SK-N-SH treated with all-trans-retinoic acid at 6 μM for 48 hours (cell line): Measurements from ENCODE around the gene CAMTA2.

Experiments used
- ATAC-seq: fragments of 200-7000 bp; cut with Tn5 transposase; 3 replicates; pipeline ENCODE4 v1.9.1; 2020; ENCODE audit warnings: mild to moderate bottlenecking, moderate library complexity
- ARNTL ChIP-seq: fragments of 450-650 bp; formaldehyde crosslinking; IDR thresholded peaks from 2 replicates; pipeline ENCODE4 v1.5.0; 2020; ENCODE audit warnings: low read depth, mild to moderate bottlenecking, moderate library complexity, borderline replicate concordance
- BACH2 ChIP-seq: fragments of 250-450 bp; sonication (Bioruptor Pico); IDR thresholded peaks from 2 replicates; pipeline ENCODE4 v1.9.0; 2021; ENCODE audit warnings: mild to moderate bottlenecking, borderline replicate concordance
- CSDC2 ChIP-seq: fragments of 250-450 bp; sonication (Bioruptor Pico); IDR thresholded peaks from 2 replicates; pipeline ENCODE4 v1.5.0; 2020; ENCODE audit warnings: mild to moderate bottlenecking, moderate library complexity
- ESRRG ChIP-seq: fragments of 250-450 bp; sonication (Bioruptor Pico); IDR thresholded peaks from 2 replicates; pipeline ENCODE4 v1.6.1; 2021; ENCODE audit warnings: mild to moderate bottlenecking
- GLIS3 ChIP-seq: fragments of 250-450 bp; sonication (Bioruptor Pico); IDR thresholded peaks from 2 replicates; pipeline ENCODE4 v1.5.0; 2020; ENCODE audit warnings: mild to moderate bottlenecking, moderate library complexity
- ISL1 ChIP-seq: fragments of 250-450 bp; sonication (Bioruptor Pico); IDR thresholded peaks from 2 replicates; pipeline ENCODE4 v2.1.2; 2022; ENCODE audit warnings: mild to moderate bottlenecking, moderate library complexity
- OSR1 ChIP-seq: fragments of 250-450 bp; sonication (Bioruptor Pico); IDR thresholded peaks from 2 replicates; pipeline ENCODE4 v1.8.0; 2022; ENCODE audit warnings: moderate library complexity, mild to moderate bottlenecking, inconsistent platforms
- PPARA ChIP-seq: fragments of 250-450 bp; sonication (Bioruptor Pico); IDR thresholded peaks from 2 replicates; pipeline ENCODE4 v1.5.0; 2020; ENCODE audit warnings: mild to moderate bottlenecking, borderline replicate concordance
- RARB ChIP-seq: fragments of 250-450 bp; sonication (Bioruptor Pico); IDR thresholded peaks from 2 replicates; pipeline ENCODE4 v1.8.0; 2021; ENCODE audit warnings: mild to moderate bottlenecking, moderate library complexity
- TOX ChIP-seq: fragments of 250-450 bp; sonication (Bioruptor Pico); IDR thresholded peaks from 2 replicates; pipeline ENCODE4 v1.8.0; 2021; ENCODE audit warnings: mild to moderate bottlenecking, moderate library complexity, borderline replicate concordance
- ZNF565 ChIP-seq: fragments of 450-650 bp; formaldehyde crosslinking; conservative IDR thresholded peaks from 2 replicates; pipeline ENCODE4 v1.5.0; 2020; ENCODE audit warnings: low read depth, mild to moderate bottlenecking, moderate library complexity
- ZNF8 ChIP-seq: fragments of 450-650 bp; formaldehyde crosslinking; IDR thresholded peaks from 2 replicates; pipeline ENCODE4 v1.5.0; 2020; ENCODE audit warnings: mild to moderate bottlenecking, moderate library complexity
- TF ChIP-seq, protein P1 (sequence below): fragments of 250-450 bp; sonication (Bioruptor Pico); IDR thresholded peaks from 2 replicates; pipeline ENCODE4 v1.5.1; 2021; ENCODE audit warnings: mild to moderate bottlenecking, moderate library complexity
- TF ChIP-seq, protein P2 (sequence below): fragments of 250-450 bp; sonication (Bioruptor Pico); IDR thresholded peaks from 2 replicates; pipeline ENCODE4 v1.5.0; 2020; ENCODE audit warnings: mild to moderate bottlenecking, moderate library complexity
- TF ChIP-seq, protein P3 (sequence below): fragments of 250-450 bp; sonication (Bioruptor Pico); IDR thresholded peaks from 2 replicates; pipeline ENCODE4 v1.5.1; 2020; ENCODE audit warnings: low read depth, mild to moderate bottlenecking, moderate library complexity
- TF ChIP-seq, protein P4 (sequence below): fragments of 250-450 bp; sonication (Bioruptor Pico); IDR thresholded peaks from 2 replicates; pipeline ENCODE4 v1.8.0; 2020; ENCODE audit warnings: mild to moderate bottlenecking, moderate library complexity, borderline replicate concordance
- TF ChIP-seq, protein P5 (sequence below): fragments of 250-450 bp; sonication (Bioruptor Pico); IDR thresholded peaks from 2 replicates; pipeline ENCODE4 v1.8.0; 2021; ENCODE audit warnings: low read depth, mild to moderate bottlenecking, moderate library complexity, borderline replicate concordance

CAMTA2 gene

DNA sequence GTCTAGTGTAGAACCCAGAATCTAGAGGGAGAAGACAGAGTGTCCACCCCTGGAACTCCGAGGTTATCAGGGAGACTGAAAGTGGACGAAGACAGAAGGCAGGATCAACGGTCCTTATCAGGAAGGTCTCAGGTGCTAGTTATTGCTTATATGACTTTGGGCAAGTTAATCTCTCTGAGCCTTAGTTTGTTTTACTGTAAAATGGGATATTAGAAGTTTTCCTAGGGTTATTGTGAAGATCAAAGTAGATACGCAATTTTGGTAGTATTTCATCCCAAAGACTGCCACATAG is 46.2 kb downstream of the CAMTA2 start:
- ATAC-seq, result no peak
- TF ChIP-seq, protein P1, sequence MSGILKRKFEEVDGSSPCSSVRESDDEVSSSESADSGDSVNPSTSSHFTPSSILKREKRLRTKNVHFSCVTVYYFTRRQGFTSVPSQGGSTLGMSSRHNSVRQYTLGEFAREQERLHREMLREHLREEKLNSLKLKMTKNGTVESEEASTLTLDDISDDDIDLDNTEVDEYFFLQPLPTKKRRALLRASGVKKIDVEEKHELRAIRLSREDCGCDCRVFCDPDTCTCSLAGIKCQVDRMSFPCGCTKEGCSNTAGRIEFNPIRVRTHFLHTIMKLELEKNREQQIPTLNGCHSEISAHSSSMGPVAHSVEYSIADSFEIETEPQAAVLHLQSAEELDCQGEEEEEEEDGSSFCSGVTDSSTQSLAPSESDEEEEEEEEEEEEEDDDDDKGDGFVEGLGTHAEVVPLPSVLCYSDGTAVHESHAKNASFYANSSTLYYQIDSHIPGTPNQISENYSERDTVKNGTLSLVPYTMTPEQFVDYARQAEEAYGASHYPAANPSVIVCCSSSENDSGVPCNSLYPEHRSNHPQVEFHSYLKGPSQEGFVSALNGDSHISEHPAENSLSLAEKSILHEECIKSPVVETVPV (CRISPR knock-in tag), result no peak
- TF ChIP-seq CSDC2 (CRISPR knock-in tag) (no peak), ZNF8 (CRISPR knock-in tag) (no peak), GLIS3 (CRISPR knock-in tag) (no peak), TOX (CRISPR knock-in tag) (no peak), ARNTL (no peak), BACH2 (no peak), PPARA (CRISPR knock-in tag) (no peak)
- TF ChIP-seq, protein P2, sequence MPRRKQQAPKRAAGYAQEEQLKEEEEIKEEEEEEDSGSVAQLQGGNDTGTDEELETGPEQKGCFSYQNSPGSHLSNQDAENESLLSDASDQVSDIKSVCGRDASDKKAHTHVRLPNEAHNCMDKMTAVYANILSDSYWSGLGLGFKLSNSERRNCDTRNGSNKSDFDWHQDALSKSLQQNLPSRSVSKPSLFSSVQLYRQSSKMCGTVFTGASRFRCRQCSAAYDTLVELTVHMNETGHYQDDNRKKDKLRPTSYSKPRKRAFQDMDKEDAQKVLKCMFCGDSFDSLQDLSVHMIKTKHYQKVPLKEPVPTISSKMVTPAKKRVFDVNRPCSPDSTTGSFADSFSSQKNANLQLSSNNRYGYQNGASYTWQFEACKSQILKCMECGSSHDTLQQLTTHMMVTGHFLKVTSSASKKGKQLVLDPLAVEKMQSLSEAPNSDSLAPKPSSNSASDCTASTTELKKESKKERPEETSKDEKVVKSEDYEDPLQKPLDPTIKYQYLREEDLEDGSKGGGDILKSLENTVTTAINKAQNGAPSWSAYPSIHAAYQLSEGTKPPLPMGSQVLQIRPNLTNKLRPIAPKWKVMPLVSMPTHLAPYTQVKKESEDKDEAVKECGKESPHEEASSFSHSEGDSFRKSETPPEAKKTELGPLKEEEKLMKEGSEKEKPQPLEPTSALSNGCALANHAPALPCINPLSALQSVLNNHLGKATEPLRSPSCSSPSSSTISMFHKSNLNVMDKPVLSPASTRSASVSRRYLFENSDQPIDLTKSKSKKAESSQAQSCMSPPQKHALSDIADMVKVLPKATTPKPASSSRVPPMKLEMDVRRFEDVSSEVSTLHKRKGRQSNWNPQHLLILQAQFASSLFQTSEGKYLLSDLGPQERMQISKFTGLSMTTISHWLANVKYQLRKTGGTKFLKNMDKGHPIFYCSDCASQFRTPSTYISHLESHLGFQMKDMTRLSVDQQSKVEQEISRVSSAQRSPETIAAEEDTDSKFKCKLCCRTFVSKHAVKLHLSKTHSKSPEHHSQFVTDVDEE (CRISPR knock-in tag), result no peak
- TF ChIP-seq, protein P3, sequence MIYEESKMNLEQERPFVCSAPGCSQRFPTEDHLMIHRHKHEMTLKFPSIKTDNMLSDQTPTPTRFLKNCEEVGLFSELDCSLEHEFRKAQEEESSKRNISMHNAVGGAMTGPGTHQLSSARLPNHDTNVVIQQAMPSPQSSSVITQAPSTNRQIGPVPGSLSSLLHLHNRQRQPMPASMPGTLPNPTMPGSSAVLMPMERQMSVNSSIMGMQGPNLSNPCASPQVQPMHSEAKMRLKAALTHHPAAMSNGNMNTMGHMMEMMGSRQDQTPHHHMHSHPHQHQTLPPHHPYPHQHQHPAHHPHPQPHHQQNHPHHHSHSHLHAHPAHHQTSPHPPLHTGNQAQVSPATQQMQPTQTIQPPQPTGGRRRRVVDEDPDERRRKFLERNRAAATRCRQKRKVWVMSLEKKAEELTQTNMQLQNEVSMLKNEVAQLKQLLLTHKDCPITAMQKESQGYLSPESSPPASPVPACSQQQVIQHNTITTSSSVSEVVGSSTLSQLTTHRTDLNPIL, result no peak
- TF ChIP-seq, protein P4, sequence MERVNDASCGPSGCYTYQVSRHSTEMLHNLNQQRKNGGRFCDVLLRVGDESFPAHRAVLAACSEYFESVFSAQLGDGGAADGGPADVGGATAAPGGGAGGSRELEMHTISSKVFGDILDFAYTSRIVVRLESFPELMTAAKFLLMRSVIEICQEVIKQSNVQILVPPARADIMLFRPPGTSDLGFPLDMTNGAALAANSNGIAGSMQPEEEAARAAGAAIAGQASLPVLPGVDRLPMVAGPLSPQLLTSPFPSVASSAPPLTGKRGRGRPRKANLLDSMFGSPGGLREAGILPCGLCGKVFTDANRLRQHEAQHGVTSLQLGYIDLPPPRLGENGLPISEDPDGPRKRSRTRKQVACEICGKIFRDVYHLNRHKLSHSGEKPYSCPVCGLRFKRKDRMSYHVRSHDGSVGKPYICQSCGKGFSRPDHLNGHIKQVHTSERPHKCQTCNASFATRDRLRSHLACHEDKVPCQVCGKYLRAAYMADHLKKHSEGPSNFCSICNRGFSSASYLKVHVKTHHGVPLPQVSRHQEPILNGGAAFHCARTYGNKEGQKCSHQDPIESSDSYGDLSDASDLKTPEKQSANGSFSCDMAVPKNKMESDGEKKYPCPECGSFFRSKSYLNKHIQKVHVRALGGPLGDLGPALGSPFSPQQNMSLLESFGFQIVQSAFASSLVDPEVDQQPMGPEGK (CRISPR knock-in tag), result no peak
- TF ChIP-seq, protein P5, sequence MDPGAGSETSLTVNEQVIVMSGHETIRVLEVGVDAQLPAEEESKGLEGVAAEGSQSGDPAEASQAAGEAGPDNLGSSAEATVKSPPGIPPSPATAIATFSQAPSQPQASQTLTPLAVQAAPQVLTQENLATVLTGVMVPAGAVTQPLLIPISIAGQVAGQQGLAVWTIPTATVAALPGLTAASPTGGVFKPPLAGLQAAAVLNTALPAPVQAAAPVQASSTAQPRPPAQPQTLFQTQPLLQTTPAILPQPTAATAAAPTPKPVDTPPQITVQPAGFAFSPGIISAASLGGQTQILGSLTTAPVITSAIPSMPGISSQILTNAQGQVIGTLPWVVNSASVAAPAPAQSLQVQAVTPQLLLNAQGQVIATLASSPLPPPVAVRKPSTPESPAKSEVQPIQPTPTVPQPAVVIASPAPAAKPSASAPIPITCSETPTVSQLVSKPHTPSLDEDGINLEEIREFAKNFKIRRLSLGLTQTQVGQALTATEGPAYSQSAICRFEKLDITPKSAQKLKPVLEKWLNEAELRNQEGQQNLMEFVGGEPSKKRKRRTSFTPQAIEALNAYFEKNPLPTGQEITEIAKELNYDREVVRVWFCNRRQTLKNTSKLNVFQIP (CRISPR knock-in tag), result no peak
- TF ChIP-seq, all 23 proteins: peak for 0

DNA sequence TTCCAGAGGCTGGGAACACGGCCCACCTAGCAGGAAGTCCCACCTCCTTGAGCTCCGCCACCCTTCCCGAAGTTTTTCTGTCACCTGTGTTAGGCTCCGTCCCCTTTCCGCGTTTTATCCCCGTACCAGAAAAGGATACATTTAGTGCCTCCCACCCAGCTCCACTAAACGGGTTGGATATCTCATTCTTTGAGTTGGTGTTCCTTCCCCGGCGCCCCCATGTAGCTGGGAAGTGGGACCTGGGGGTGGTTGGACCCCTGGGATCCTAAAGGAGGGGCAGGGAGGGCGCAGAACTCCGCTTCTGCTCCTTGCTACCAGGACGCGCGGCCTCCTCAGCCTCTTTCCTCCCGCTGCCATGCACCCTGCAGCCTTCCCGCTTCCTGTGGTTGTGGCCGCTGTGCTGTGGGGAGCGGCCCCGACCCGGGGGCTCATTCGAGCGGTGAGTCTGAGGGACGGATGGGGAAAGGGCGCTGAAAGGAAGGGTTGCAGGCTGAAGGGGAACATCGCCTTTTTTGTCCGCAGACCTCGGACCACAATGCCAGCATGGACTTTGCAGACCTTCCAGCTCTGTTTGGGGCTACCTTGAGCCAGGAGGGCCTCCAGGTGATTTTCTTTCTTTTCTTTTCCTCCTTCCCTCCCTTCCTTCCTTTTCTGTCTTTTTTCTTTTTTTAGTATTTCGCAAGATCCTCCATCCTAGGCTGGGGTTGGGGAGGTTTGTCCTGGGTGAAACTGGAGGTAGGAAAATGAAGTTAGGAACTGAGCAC is 46.7 kb downstream of the CAMTA2 start:
- TF ChIP-seq ESRRG (CRISPR knock-in tag) (no peak), ISL1 (CRISPR knock-in tag) (no peak), ARNTL (no peak), TOX (CRISPR knock-in tag) (no peak), ZNF565 (CRISPR knock-in tag) (no peak), OSR1 (CRISPR knock-in tag) (no peak), RARB (no peak), ZNF8 (CRISPR knock-in tag) (no peak), PPARA (CRISPR knock-in tag) (no peak)
- TF ChIP-seq, protein P4 (CRISPR knock-in tag), result no peak
- TF ChIP-seq, protein P5 (CRISPR knock-in tag), result no peak
- TF ChIP-seq, protein P3, result no peak
- peak; percentile 73 for ATAC-seq
